ENCODE data around the gene CDC42BPB. TPM values are rescaled to one million over a fixed set of nuclear protein-coding genes. Genes with fewer than 3 reads are reported as not detected.

The CDC42BPB gene
- total RNA-seq, 3 donors from 2014 or later (not counting 1 experiment from before 2014, with no cell fraction given), result 0.86 to 2.3 (median 2.0) TPM

- no peaks in the 10 kb centered on the region for H3K9me3 Mint-ChIP-seq
- no peak for ATAC-seq
- H3K27me3 Mint-ChIP-seq (ENCODE audit: low read depth in 2 of 2), result peaks cover 4 to 5% of the 10 kb centered on the region in 2 donors
- 59% methylated on average over 10 of the region's 10 CpGs for WGBS (ENCODE audit: insufficient coverage)
- H3K27me3 ChIP-seq (ENCODE audit: control insufficient read depth, insufficient read depth, low read length), result no peaks in the 10 kb centered on the region
- intact Hi-C loops (cut with micrococcal nuclease), result no loop called here
- no peaks in the 10 kb centered on the region for H3K4me1 Mint-ChIP-seq
- H3K27ac Mint-ChIP-seq, result no peak overlapping the region
- DNase-seq, result no peak
- H3K4me1 ChIP-seq (ENCODE audit: control insufficient read depth, insufficient read depth, low read length), result no peaks in the 10 kb centered on the region
- TF ChIP-seq CTCF (IDR thresholded peaks at IDR 0.05), result no peak
- no peaks in the 10 kb centered on the region for H3K36me3 Mint-ChIP-seq
- no peaks in the 10 kb centered on the region for H3K36me3 ChIP-seq (ENCODE audit: control insufficient read depth, insufficient read depth, low read length)
- H3K9me3 ChIP-seq (ENCODE audit: control insufficient read depth, insufficient read depth, low read length), result no peaks in the 10 kb centered on the region
- H3K27ac ChIP-seq (ENCODE audit: low read length), result no peak overlapping the region
- H3K4me3 Mint-ChIP-seq, result no peak overlapping the region
- H3K4me3 ChIP-seq (ENCODE audit: low read length), result no peak overlapping the region
These were observed 60.4 kb downstream of the CDC42BPB start for GRCh38 chr14:102996941-102997340.

- Mint-ChIP-seq H3K36me3 (no peaks in the 10 kb centered on the region), H3K4me3 (no peak overlapping the region), H3K27me3 (ENCODE audit: low read depth in 2 of 2) (peaks cover 4 to 5% of the 10 kb centered on the region in 2 donors), H3K9me3 (no peaks in the 10 kb centered on the region), H3K4me1 (no peaks in the 10 kb centered on the region), H3K27ac (no peak overlapping the region)
- ATAC-seq (no peak), DNase-seq (no peak)
- H3K27me3 ChIP-seq (ENCODE audit: control insufficient read depth, insufficient read depth, low read length), result no peaks in the 10 kb centered on the region
- H3K4me3 ChIP-seq (ENCODE audit: low read length), result no peak overlapping the region
- no peak overlapping the region for H3K27ac ChIP-seq (ENCODE audit: low read length)
- no peaks in the 10 kb centered on the region for H3K4me1 ChIP-seq (ENCODE audit: control insufficient read depth, insufficient read depth, low read length)
- TF ChIP-seq CTCF (IDR thresholded peaks at IDR 0.05), result no peak
- WGBS (ENCODE audit: insufficient coverage), result 72% methylated on average over 4 of the region's 4 CpGs
- intact Hi-C loops (cut with micrococcal nuclease), result no loop called here
- H3K36me3 ChIP-seq (ENCODE audit: control insufficient read depth, insufficient read depth, low read length), result no peaks in the 10 kb centered on the region
- H3K9me3 ChIP-seq (ENCODE audit: control insufficient read depth, insufficient read depth, low read length), result no peaks in the 10 kb centered on the region
These were observed 62.7 kb downstream of the CDC42BPB start for GRCh38 chr14:102994689-102995088.

GRCh38 chr14:102993523-102993922 lies 63.8 kb downstream of the CDC42BPB start:
- Mint-ChIP-seq H3K4me3 (no peak overlapping the region), H3K27ac (no peak overlapping the region), H3K27me3 (ENCODE audit: low read depth in 2 of 2) (peaks cover 4 to 5% of the 10 kb centered on the region in 2 donors), H3K36me3 (peaks cover under 1% of the 10 kb centered on the region), H3K4me1 (no peaks in the 10 kb centered on the region), H3K9me3 (no peaks in the 10 kb centered on the region)
- intact Hi-C loops (cut with micrococcal nuclease), result no loop called here
- Histone ChIP-seq H3K9me3 (ENCODE audit: control insufficient read depth, insufficient read depth, low read length) (peaks cover under 1% of the 10 kb centered on the region), H3K27me3 (ENCODE audit: control insufficient read depth, insufficient read depth, low read length) (no peaks in the 10 kb centered on the region), H3K4me3 (ENCODE audit: low read length) (no peak overlapping the region), H3K27ac (ENCODE audit: low read length) (no peak overlapping the region), H3K36me3 (ENCODE audit: control insufficient read depth, insufficient read depth, low read length) (no peaks in the 10 kb centered on the region), H3K4me1 (ENCODE audit: control insufficient read depth, insufficient read depth, low read length) (no peaks in the 10 kb centered on the region)
- 83% methylated on average over 2 of the region's 3 CpGs for WGBS (ENCODE audit: insufficient coverage)
- DNase-seq, result no peak
- TF ChIP-seq CTCF (IDR thresholded peaks at IDR 0.05), result no peak
- ATAC-seq, result no peak

GRCh38 chr14:102991376-102991775 lies 66.0 kb downstream of the CDC42BPB start:
- intact Hi-C loops (cut with micrococcal nuclease), result no loop called here
- DNase-seq (no peak), ATAC-seq (no peak)
- no peaks in the 10 kb centered on the region for H3K4me1 ChIP-seq (ENCODE audit: control insufficient read depth, insufficient read depth, low read length)
- Mint-ChIP-seq H3K27ac (no peak overlapping the region), H3K4me3 (no peak overlapping the region), H3K36me3 (peaks cover 12% of the 10 kb centered on the region), H3K9me3 (peaks cover 4% of the 10 kb centered on the region in 2 donors), H3K4me1 (no peaks in the 10 kb centered on the region), H3K27me3 (ENCODE audit: low read depth in 2 of 2) (peaks cover 4 to 5% of the 10 kb centered on the region in 2 donors)
- no peak for TF ChIP-seq CTCF (IDR thresholded peaks at IDR 0.05)
- no peaks in the 10 kb centered on the region for H3K27me3 ChIP-seq (ENCODE audit: control insufficient read depth, insufficient read depth, low read length)
- peaks cover 3% of the 10 kb centered on the region for H3K9me3 ChIP-seq (ENCODE audit: control insufficient read depth, insufficient read depth, low read length)
- 95% methylated on average over 2 of the region's 3 CpGs for WGBS (ENCODE audit: insufficient coverage)
- no peak overlapping the region for H3K27ac ChIP-seq (ENCODE audit: low read length)
- no peaks in the 10 kb centered on the region for H3K36me3 ChIP-seq (ENCODE audit: control insufficient read depth, insufficient read depth, low read length)
- H3K4me3 ChIP-seq (ENCODE audit: low read length), result no peak overlapping the region
